ENCODE measurements around the gene OR3A3. TPM values are rescaled to one million over a fixed set of nuclear protein-coding genes. Genes with fewer than 3 reads are reported as not detected.

The OR3A3 gene
- total and polyA plus RNA-seq, 10 of the 15 experiments (the other 5 are each of a cell fraction or from before 2014, with no cell fraction given) = 0.07 TPM; not detected in 9

DNA sequence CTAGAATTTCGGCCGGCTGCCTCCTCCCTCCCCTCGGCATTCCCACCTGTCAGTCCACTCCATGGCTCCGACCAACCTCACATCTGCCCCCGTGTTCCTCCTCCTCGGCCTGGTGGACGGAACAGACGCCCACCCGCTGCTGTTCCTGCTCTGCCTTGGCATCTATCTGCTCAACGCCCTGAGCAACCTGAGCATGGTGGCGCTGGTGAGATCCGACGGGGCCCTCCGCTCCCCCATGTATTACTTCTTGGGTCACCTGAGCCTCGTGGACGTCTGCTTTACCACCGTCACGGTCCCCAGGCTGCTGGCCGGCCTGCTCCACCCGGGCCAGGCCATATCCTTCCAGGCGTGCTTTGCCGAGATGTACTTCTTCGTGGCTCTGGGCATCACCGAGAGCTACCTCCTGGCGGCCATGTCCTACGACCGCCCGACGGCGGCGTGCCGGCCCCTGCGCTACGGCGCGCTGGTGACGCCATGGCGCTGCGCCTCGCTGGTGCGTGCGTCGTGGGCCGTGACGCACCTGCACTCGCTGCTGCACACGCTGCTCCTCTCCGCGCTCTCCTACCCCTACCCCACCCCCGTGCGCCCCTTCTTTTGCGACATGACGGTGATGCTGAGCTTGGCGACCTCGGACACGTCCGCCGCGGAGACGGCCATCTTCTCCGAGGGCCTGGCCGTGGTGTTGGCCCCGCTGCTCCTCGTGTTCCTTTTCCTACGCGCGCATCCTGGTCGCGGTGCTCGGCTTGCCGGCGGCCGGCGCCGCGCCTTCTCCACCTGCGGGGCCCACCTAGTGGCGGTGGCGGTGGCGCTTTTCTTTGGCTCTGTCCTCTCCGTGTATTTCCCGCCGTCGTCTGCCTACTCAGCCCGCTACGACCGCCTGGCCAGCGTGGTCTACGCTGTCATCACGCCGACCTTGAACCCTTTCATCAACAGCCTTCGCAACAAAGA is 25.0 kb upstream of the OR3A3 start, which contains the start of gene OR3A2:
Gene OR3A2, minus strand, starts transcription at position 440 of the 948 bp plus-strand sequence.
- in situ Hi-C loops (cut with MboI) (no loop called here), intact Hi-C loops (cut with micrococcal nuclease; ENCODE audit: unreplicated experiment) (no loop called here)
- ChIA-PET SMC1A (ENCODE audit: uncharacterized antibody, unreplicated experiment) (no interaction called here), RAD21 (ENCODE audit: unreplicated experiment) (no interaction called here), POLR2A (no interaction called here), CTCF (no interaction called here)
- Histone ChIP-seq H3K4me2 (ENCODE audit: control insufficient read depth, insufficient read depth) (no peak within 1 kb of the TSS), H3K9me3 (replicated peaks; ENCODE audit: control insufficient read depth, insufficient read depth, low read length) (no peaks in the 10 kb centered on the region; the same call in 2 of the 3 replicates), H3K79me2 (ENCODE audit: control insufficient read depth, insufficient read depth, low read length) (no peaks in the 10 kb centered on the region), H2AFZ (ENCODE audit: control insufficient read depth, low read depth, low read length) (no peak within 1 kb of the TSS), H3K4me3 (no peak within 1 kb of the TSS), H3K27ac (ENCODE audit: control insufficient read depth, insufficient read depth) (no peak within 1 kb of the TSS), H3K36me3 (ENCODE audit: control insufficient read depth in 2 of 2, insufficient read depth in 2 of 2, low read length in 1 of 2) (no peaks in the 10 kb centered on the region), H3K4me1 (ENCODE audit: control insufficient read depth, insufficient read depth, low read length) (no peaks in the 10 kb centered on the region), H3K27me3 (replicated peaks in 1 of 2; ENCODE audit: control insufficient read depth in 2 of 2, insufficient read depth in 2 of 2, low read length in 1 of 2) (no peaks in the 10 kb centered on the region), H4K20me1 (ENCODE audit: control insufficient read depth, insufficient read depth) (no peaks in the 10 kb centered on the region), H3K9ac (ENCODE audit: control insufficient read depth, insufficient read depth, low read length) (no peak within 1 kb of the TSS)
- no peak for TF ChIP-seq EZH2 (IDR thresholded peaks at IDR 0.05; ENCODE audit: borderline replicate concordance, control insufficient read depth, low read depth, low read length)
- no peak for TF ChIP-seq NFYB (IDR thresholded peaks at IDR 0.05; ENCODE audit: insufficient read depth, low read depth, low read length)
- no peak for TF ChIP-seq SREBF2 (IDR thresholded peaks at IDR 0.05; ENCODE audit: low read length)
- peak; percentile 31; the same call in 1 of the 2 replicates for TF ChIP-seq POLR2A (IDR thresholded peaks at IDR 0.05; ENCODE audit: low read depth, low read length)
- no peak for TF ChIP-seq RUNX3 (IDR thresholded peaks at IDR 0.05; ENCODE audit: low read length)
- no peak for DNase-seq (ENCODE audit: low read depth, low spot score)
- WGBS (ENCODE audit: insufficient coverage, insufficient replicate concordance, low lambda C conversion rate, missing lambda C conversion rate) = 69% methylated on average over 75 of the region's 92 CpGs
- FAIRE-seq = no peak
- no peak for ATAC-seq
- BruUV-seq (replicated peaks) = no TSS peak

DNA sequence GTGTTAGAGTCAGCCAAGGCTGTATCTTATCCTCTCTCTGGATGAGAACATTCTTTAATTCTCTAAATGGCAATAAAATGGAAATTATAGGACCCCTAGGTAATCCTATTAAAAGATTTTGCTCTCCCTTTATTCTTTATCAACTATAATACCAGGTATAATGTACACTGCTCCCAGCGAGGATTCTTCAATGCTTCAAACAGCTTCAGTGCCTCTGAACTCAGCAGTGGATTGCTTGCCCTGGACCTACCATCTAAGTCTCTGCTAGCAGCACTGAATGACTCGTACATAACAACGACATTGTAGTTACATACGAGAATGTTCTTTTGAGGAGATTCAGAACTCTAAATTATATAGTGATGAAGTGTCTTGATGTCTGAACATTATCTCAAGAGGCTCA is 21.4 kb upstream of the OR3A3 start:
- intact Hi-C loops (cut with micrococcal nuclease; ENCODE audit: unreplicated experiment) (no loop called here), in situ Hi-C loops (cut with MboI) (no loop called here)
- FAIRE-seq = no peak
- no peak overlapping the region for H2AFZ ChIP-seq (ENCODE audit: control insufficient read depth, low read depth, low read length)
- H3K4me1 ChIP-seq (ENCODE audit: control insufficient read depth, insufficient read depth, low read length) = no peaks in the 10 kb centered on the region
- ChIA-PET POLR2A (no interaction called here), CTCF (no interaction called here), SMC1A (ENCODE audit: uncharacterized antibody, unreplicated experiment) (no interaction called here), RAD21 (ENCODE audit: unreplicated experiment) (no interaction called here)
- H4K20me1 ChIP-seq (ENCODE audit: control insufficient read depth, insufficient read depth) = no peaks in the 10 kb centered on the region
- no peak overlapping the region for H3K4me2 ChIP-seq (ENCODE audit: control insufficient read depth, insufficient read depth)
- no peaks in the 10 kb centered on the region for H3K27me3 ChIP-seq (replicated peaks in 1 of 2; ENCODE audit: control insufficient read depth in 2 of 2, insufficient read depth in 2 of 2, low read length in 1 of 2)
- H3K9me3 ChIP-seq (replicated peaks; ENCODE audit: control insufficient read depth, insufficient read depth, low read length) = no peaks in the 10 kb centered on the region; the same call in 2 of the 3 replicates
- no peak overlapping the region for H3K27ac ChIP-seq (ENCODE audit: control insufficient read depth, insufficient read depth)
- H3K4me3 ChIP-seq = no peak overlapping the region
- TF ChIP-seq PAX5 (IDR thresholded peaks at IDR 0.05; ENCODE audit: borderline replicate concordance, low read depth, low read length) = no peak
- TF ChIP-seq DPF2 (IDR thresholded peaks at IDR 0.05) = no peak
- TF ChIP-seq, protein P1, sequence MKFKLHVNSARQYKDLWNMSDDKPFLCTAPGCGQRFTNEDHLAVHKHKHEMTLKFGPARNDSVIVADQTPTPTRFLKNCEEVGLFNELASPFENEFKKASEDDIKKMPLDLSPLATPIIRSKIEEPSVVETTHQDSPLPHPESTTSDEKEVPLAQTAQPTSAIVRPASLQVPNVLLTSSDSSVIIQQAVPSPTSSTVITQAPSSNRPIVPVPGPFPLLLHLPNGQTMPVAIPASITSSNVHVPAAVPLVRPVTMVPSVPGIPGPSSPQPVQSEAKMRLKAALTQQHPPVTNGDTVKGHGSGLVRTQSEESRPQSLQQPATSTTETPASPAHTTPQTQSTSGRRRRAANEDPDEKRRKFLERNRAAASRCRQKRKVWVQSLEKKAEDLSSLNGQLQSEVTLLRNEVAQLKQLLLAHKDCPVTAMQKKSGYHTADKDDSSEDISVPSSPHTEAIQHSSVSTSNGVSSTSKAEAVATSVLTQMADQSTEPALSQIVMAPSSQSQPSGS (IDR thresholded peaks at IDR 0.05; ENCODE audit: low read length) = no peak
- TF ChIP-seq, protein P2, sequence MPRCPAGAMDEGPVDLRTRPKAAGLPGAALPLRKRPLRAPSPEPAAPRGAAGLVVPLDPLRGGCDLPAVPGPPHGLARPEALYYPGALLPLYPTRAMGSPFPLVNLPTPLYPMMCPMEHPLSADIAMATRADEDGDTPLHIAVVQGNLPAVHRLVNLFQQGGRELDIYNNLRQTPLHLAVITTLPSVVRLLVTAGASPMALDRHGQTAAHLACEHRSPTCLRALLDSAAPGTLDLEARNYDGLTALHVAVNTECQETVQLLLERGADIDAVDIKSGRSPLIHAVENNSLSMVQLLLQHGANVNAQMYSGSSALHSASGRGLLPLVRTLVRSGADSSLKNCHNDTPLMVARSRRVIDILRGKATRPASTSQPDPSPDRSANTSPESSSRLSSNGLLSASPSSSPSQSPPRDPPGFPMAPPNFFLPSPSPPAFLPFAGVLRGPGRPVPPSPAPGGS (IDR thresholded peaks at IDR 0.05; ENCODE audit: borderline replicate concordance, insufficient read depth, low read depth, low read length, poor library complexity, severe bottlenecking) = no peak
- TF ChIP-seq TCF3 (IDR thresholded peaks at IDR 0.05; ENCODE audit: borderline replicate concordance, insufficient read depth, low read depth, low read length) = no peak
- no peak for TF ChIP-seq RCOR1 (conservative IDR thresholded peaks at IDR 0.05; ENCODE audit: low read depth, low read length)
- TF ChIP-seq CREB1 (IDR thresholded peaks at IDR 0.05; ENCODE audit: low read depth) = no peak
- TF ChIP-seq STAT3 (IDR thresholded peaks at IDR 0.05; ENCODE audit: low read depth, low read length) = no peak
- WGBS (ENCODE audit: insufficient coverage, insufficient replicate concordance, low lambda C conversion rate, missing lambda C conversion rate) = 54% methylated on average over 4 of the region's 4 CpGs
- BruUV-seq (replicated peaks) = no TSS peak
- DNase-seq (ENCODE audit: low read depth, low spot score) = no peak
- no peaks in the 10 kb centered on the region for H3K36me3 ChIP-seq (ENCODE audit: control insufficient read depth in 2 of 2, insufficient read depth in 2 of 2, low read length in 1 of 2)
- no peak for ATAC-seq
- H3K9ac ChIP-seq (ENCODE audit: control insufficient read depth, insufficient read depth, low read length) = no peak overlapping the region
- H3K79me2 ChIP-seq (ENCODE audit: control insufficient read depth, insufficient read depth, low read length) = no peaks in the 10 kb centered on the region
